Fibroblast of lung (primary cell): ENCODE results near the gene FGF5.

Experiments
- EZH2 ChIP-seq: IDR thresholded peaks from 2 replicates; pipeline ENCODE4 v1.5.1; 2012; ENCODE audit warnings: low read length, control low read depth, mild to moderate bottlenecking; ENCODE audit errors: missing control alignments
- TF ChIP-seq, protein P1 (sequence below), 2 donors: IDR thresholded peaks in 1 of 2; conservative IDR thresholded peaks in 1 of 2; 1 replicate in 1 of 2; 2 replicates in 1 of 2; pipeline ENCODE4 v1.5.1; 2011 to 2012; ENCODE audit warnings: low read length in 2 of 2, control low read depth in 1 of 2, inconsistent platforms in 1 of 2, low read depth in 1 of 2, mild to moderate bottlenecking in 1 of 2

- TF ChIP-seq, protein P1, sequence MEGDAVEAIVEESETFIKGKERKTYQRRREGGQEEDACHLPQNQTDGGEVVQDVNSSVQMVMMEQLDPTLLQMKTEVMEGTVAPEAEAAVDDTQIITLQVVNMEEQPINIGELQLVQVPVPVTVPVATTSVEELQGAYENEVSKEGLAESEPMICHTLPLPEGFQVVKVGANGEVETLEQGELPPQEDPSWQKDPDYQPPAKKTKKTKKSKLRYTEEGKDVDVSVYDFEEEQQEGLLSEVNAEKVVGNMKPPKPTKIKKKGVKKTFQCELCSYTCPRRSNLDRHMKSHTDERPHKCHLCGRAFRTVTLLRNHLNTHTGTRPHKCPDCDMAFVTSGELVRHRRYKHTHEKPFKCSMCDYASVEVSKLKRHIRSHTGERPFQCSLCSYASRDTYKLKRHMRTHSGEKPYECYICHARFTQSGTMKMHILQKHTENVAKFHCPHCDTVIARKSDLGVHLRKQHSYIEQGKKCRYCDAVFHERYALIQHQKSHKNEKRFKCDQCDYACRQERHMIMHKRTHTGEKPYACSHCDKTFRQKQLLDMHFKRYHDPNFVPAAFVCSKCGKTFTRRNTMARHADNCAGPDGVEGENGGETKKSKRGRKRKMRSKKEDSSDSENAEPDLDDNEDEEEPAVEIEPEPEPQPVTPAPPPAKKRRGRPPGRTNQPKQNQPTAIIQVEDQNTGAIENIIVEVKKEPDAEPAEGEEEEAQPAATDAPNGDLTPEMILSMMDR (conservative IDR thresholded peaks at IDR 0.05 in 1 of 2, IDR thresholded peaks at IDR 0.05 in 1 of 2; ENCODE audit: low read depth in 1 of 2, low read length in 2 of 2) = no peak
- no peak for TF ChIP-seq EZH2
Observed at GRCh38 chr4:80308466-80308822, 42.0 kb downstream of the FGF5 start.
